KBM-7 (cell line): Measurements from ENCODE around the gene GNL3.

ENCODE experiments used
- DNase-seq: peaks from one replicate; pipeline ENCODE4 v3.0.0-alpha.2; 2015
- in situ Hi-C: fragments of 300-500 bp; cut with MboI; formaldehyde crosslinking; loops from 2 replicates; pipeline ENCODE4 v1.14.3; 2020; ENCODE audit warnings: low sequenced_read_pairs, low pct_unique_long_range_greater_than_20kb, mixed read lengths

The GNL3 gene

GRCh38 chr3:52684184-52684583, 1.6 kb upstream of the GNL3 start:
- in situ Hi-C loops, result no loop called here
- DNase-seq, result no peak

DNA sequence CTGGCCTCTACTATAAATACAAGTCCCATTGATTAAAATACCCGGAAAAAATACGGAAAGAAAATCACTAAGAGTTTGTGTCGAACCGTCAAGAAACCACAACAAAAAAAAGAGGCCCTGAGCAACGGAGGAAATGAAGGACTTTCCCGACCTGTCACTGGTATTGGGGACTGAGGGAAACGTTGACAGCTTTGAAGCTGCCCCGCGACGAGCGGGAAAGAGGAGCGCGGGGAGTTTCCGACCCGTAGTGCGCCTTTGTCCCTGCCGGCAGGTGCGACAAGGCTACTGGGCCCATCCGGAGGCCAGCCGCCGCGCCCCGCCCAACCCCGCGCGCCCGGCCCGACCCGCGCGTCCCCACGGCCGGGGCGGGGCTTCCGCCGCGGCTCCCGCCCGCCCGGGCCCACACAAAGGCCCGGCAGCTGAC, 535 bp upstream of the GNL3 start:
- in situ Hi-C loops, result no loop called here
- peak; percentile 69 for DNase-seq

DNA sequence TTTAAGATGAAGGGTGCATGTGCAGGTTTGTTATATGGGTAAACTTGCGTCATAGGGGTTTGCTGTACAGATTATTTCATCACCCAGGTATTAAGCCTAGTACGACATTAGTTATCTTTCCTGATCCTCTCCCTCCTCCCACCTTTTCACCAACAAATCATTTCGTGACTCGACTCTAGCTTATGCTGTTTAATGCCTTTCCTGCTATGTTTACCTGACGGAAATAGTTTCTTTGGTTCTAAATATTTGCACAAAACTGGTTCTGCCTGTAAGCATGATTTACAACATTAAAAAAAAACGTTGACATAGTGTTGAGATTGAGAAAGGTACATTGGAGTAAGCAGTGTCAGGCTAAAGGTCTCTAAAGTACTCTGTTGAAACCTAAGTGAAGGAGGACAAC, 2.4 kb downstream of the GNL3 start:
- no peak for DNase-seq
- in situ Hi-C loops, result no loop called here

- in situ Hi-C loops, result no loop called here
- DNase-seq, result no peak
These were observed 3.3 kb downstream of the GNL3 start for GRCh38 chr3:52689151-52689550.

GRCh38 chr3:52690560-52690959, 4.7 kb downstream of the GNL3 start:
- DNase-seq, result no peak

DNA sequence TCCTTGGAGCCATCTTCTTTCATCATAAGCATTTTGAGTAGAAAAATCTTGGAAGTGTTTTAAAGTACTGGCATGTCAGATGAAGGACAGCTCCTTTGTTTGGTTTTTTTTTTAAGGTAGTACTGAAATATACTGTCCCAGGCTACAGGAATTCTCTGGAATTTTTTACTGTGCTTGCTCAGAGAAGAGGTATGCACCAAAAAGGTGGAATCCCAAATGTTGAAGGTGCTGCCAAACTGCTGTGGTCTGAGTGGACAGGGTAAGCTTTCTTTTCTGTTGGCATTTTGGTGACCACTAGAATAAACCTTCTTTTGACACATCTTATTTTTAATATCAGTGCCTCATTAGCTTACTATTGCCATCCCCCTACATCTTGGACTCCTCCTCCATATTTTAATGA, 7.2 kb downstream of the GNL3 start:
- in situ Hi-C loops, result no loop called here
- no peak for DNase-seq

More at GRCh38 chr3:52690560-52690959, 4.7 kb downstream of the GNL3 start:
- in situ Hi-C loops, result no loop called here

GRCh38 chr3:52694528-52695189, 8.8 kb downstream of the GNL3 start:
- in situ Hi-C loops, result no loop called here
- DNase-seq, result no peak

DNA sequence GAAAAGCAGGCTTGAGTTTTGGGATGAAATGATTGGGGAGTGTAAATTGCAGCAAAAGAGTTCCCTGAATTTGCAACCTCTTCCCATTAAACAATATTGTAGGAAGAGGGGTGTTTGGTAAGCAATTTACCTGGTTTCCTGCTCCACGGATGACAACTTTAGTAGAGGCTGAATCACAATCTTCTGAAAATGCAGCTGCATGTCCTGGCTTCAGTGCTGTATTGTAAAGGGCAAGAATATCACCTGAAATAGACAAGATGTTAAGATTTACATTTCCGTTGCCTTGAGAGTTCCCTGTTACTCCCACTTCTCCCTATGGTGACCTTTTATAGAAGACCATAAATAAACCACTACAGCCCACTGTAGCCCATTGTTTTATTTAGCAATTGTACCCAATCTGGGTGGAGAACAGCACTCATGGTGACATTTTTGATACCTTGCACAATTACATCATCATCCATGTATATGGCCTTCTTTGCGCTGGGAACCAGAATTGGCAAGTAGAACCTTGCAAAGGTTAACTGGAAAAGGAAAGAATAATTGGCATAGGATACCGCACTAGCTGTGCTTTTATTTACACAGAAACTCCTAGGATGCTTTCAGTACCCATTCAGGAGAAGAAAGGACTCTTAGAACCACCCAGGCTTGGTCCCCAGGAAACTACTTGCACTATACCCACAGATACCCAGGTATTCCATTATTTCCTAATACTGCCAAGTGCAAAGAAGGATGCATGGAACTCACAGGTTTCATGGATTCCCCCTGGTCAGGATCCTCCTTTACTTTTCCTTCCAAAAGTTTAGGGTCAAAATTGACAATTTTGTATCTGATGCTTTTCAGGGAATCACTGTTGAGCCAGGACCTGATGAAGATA, 10.2 kb downstream of the GNL3 start:
- DNase-seq, result no peak
- in situ Hi-C loops, result no loop called here

DNA sequence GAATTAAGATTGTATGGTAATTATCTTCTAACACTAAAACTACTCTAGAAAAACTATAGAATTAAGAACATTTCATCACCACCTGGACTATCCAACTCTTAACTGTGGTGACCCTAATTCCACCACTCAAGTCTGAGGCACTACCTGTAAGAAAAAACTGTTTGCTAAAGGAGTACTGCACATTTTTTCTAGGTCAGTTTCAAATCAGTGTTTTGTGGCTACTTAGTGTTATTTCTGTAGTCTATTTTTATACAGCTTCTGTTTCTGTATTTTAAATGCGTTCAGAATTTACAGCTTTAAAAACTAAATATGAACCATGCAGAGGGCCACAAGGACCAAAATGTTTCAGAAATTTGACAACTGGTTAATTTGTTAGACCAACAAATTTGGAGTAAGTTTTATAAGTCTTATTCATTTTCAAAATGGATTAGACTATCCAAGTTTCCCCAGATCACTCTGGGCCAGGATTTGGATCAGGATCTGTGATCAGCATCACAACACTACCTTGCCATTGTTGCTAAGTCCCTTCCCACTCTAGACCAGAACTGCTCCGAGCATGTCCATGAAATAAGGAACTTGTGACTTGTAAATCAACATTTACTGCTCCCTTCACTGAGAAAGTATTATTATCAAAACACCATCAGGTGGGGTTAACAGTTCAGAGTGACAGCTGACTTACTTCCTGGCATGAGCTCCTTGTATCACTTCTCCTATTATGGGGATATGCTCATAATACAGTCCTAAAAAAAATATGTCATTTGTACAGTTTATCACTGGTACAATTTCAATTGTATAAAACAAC, 11.2 kb downstream of the GNL3 start:
- no peak for DNase-seq
- in situ Hi-C loops, result no loop called here

DNA sequence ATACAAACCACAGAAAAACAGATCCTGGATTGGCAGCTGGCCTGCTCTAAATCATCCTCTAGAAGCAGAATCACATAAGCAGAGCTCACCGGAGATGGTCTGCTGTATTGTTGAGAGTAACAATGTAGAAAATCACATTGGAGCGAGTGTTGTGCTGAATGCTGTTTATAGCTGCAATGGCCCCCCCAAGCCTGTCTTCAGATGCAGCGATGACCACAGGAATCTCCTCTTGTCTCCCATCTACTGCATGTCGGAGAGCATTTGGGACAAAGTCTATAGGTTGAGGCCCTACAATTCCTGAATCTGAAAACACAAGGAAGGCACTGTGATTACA, 11.8 kb downstream of the GNL3 start:
- DNase-seq, result no peak
- in situ Hi-C loops, result no loop called here

- in situ Hi-C loops, result no loop called here
These were observed 17.5 kb downstream of the GNL3 start for GRCh38 chr3:52703341-52703740.

DNA sequence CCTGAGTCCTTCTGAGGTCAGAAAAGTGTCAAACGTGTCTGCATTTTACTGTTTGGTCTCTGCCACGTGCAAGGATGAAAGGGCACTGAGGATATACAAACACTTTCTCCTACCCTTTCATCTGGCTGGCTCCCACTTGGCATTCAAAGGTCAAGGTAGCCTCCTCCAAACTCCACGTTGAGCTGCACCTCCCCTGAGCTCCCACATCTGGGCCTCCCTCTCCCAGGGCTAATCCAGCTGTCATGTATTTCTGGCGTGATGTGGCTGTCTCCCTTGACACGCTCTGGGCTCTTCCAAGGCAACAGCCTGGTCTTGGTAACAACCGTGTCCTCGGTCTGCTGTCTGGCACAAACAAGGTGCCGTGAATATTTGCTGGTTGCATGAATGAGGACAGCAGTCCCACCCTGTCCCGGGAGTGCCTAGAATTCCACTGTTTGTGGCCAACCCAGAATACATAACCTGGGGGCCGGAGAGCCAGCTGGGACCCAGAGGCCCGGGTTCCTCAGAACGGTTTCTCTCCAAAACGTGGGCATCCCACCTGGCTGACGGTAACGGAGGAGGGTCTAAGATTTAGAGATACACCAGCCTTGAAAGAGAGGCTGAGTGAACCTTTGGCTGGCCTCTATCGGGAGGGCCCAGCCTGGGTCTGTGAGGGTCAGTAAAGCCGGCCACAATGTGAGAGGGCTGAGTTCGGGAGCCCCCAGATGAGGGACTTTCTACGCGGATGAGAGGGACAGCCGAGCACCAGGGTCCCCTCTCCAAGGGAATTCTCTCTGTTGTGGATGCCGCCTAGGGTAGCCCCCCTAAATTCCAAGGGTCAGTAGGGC, 19.0 kb downstream of the GNL3 start:
- peak; percentile 50 for DNase-seq
- in situ Hi-C loops, result no loop called here

More at GRCh38 chr3:52703341-52703740, 17.5 kb downstream of the GNL3 start:
- peak; percentile 61 for DNase-seq

- in situ Hi-C loops, result no loop called here
- no peak for DNase-seq
These were observed 19.5 kb downstream of the GNL3 start for GRCh38 chr3:52705438-52705687.

DNA sequence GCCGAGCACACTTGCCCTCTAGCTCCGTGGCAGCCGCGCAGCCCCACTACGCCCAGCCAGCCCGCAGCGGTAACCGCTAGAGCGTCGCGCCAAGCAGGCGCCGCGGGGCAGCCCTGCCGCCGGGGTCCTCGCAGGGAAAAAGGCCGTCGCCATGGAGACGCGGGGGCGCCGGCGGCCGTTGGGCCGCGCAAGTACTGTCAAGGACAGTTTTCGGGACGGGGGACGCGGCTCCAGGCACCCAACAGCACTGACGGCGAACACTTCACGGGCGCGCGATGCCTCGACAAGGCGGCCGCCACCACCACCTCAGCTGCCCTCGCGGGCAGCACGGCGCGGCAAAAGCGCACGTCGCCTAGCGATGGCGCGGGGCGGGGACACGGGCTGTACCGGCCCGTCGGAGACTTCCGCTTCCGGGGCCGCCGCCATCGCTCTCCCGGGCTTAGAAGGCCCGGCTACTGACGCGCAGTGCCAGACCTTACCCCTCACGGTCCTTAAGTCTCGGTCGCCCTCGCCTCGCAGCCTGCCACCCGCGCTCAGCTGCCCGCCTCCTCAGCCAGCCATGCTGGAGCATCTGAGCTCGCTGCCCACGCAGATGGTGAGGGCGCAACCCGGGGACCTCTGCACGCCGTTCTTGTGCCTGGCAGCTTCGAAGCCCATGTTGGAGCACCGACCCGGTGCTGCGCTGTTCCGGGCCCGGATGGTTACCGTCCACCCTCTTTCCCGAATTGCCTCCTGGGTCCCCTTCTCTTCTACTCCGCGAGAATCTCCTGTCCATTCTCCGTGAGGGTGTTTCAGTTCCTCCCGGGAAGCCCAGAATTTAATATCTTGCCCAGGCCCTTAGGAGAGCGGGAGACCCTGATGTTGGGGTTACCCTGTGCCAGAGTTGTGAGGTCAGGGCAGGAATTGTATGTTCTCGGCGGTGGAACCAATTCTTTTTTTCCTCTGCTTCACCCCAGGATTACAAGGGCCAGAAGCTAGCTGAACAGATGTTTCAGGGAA, 20.2 kb downstream of the GNL3 start, which contains the start of the genes GLT8D1 and SPCS1:
Gene GLT8D1, minus strand, starts transcription at position 104 of the 999 bp plus-strand sequence. CDS start 5,331 bp downstream, outside the sequence.
Gene SPCS1, plus strand, starts transcription at position 419 of the 999 bp plus-strand sequence. Its CDS starts 141 bp downstream, at position 560.
- in situ Hi-C loops, result no loop called here
- DNase-seq, result peak; percentile 91

DNA sequence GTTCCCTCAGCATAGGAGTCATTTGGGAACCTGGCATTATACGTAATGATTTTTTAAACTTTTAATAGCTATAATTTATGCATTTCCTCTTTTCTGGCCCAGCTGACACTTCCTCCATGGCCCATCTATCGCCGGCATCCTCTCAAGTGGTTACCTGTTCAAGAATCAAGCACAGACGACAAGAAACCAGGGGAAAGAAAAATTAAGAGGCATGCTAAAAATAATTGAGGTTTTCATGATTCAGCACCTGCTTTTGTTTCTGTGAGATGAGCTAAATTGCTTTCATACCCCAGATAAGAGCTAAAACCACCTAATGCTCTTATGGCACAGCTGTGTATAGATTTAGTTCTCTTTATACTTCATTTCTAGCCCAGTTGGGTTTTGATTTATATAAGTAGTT, 21.8 kb downstream of the GNL3 start:
- in situ Hi-C loops, result no loop called here
- DNase-seq, result peak; percentile 48

DNA sequence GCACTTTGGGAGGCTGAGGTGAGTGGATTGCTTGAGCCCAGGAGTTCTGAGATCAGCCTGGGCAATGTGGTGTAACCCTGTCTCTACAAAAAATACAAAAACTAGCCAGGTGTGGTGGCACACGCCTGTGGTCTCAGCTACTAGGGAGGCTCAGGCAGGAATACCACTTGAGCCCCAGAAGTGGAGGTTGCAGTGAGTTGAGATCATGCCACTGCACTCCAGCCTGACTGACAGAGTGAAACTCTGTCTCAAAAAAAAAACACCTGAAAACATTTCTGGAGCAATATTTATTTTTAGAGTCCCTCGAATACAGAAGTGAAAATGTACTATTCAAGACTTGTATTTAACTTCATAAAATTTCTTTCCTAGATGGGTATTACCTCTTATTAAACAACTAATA, 24.7 kb downstream of the GNL3 start:
- in situ Hi-C loops, result no loop called here
- no peak for DNase-seq

DNA sequence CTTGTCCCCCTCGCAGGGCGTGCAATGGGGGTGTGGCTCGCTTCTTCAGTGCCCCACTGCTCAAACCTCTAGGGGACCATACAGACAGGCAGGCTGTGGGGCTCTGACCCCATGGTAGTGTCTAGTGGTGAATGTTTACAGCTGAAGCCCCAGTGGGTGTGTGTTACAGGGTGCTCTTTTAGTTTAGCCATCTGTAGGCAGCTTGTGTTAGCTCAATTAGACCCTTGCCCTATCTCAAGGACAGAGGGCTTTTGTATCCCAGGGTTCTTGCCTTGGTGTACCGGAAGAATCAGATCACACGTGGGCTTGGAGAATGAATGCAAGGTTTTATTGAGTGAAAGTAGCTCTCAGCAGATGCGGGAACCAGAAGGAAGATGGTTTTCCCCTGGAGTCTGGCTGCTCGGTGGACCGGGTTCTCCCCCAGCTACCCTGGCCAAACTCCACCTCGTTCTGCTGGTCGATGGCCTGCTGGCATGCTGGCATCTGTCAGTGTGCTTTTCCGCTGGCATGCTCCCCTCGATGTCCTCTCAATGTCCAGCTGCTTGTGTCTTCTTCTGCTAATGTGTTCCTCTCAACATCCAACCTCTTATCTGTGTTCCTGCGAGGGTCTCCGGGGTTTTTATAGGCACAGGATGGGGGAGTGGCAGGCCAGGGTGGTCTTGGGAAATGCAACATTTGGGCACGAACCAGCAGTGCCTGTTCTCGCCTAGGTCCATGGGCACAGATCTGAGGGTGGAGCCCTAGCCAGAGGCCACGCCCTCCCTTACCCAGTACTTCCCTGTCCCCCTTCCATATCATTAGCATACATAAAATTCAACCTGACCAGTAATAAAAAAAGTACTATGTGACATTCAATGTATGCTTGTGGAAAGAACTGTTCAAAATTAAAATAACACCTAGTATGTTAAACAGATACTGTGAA, 26.7 kb downstream of the GNL3 start:
- in situ Hi-C loops, result no loop called here
- no peak for DNase-seq
